ENCODE results near the gene IDNK.

GRCh38 chr9:83649080-83649479 is 26.1 kb downstream of the IDNK start:
- TF ChIP-seq FOXM1 (IDR thresholded peaks at IDR 0.05; ENCODE audit: borderline replicate concordance) (no peak), ARNT (IDR thresholded peaks at IDR 0.05) (no peak), FOXA1 (IDR thresholded peaks at IDR 0.05) (no peak), SUZ12 (IDR thresholded peaks at IDR 0.05) (no peak), BHLHE40 (IDR thresholded peaks at IDR 0.05; ENCODE audit: borderline replicate concordance) (no peak), TARDBP (IDR thresholded peaks at IDR 0.05) (no peak), SP1 (IDR thresholded peaks at IDR 0.05) (no peak), ELF4 (IDR thresholded peaks at IDR 0.05) (no peak), NFRKB (IDR thresholded peaks at IDR 0.05) (no peak)
